Activated CD4-positive, alpha-beta T cell treated with anti-CD3 and anti-CD28 coated beads, Interleukin-2, amount 10 ng/mL, durations not matched to agents 24 days and 14 days (primary cell): Measurements from ENCODE around the gene APOB. TPM values are rescaled to one million over a fixed set of nuclear protein-coding genes. Genes with fewer than 3 reads are reported as not detected.

ENCODE experiments used
- DNase-seq: peaks from one replicate; pipeline ENCODE4 v3.0.0; 2022
- H3K27ac Mint-ChIP-seq: one replicate; pipeline ENCODE4 v1.8.0; 2022; ENCODE audit warnings: mild to moderate bottlenecking, mixed read lengths
- H3K27me3 Mint-ChIP-seq: one replicate; pipeline ENCODE4 v1.8.0; 2022; ENCODE audit warnings: mixed read lengths
- H3K36me3 Mint-ChIP-seq: one replicate; pipeline ENCODE4 v1.8.0; 2022; ENCODE audit warnings: low read depth, mild to moderate bottlenecking, mixed read lengths
- H3K4me1 Mint-ChIP-seq: one replicate; pipeline ENCODE4 v1.8.0; 2021; ENCODE audit warnings: mixed read lengths
- H3K4me3 Mint-ChIP-seq: one replicate; pipeline ENCODE4 v1.8.0; 2022; ENCODE audit warnings: mild to moderate bottlenecking, moderate library complexity, mixed read lengths
- H3K9me3 Mint-ChIP-seq: one replicate; pipeline ENCODE4 v1.8.0; 2021; ENCODE audit warnings: mixed read lengths
- intact Hi-C: fragments of 100-400 bp; cut with micrococcal nuclease; formaldehyde crosslinking; loops from one replicate; pipeline ENCODE4 v1.15.1; 2023
- total RNA-seq: library from RNA; stranded (reverse); gene quantifications from 2 replicates; pipeline ENCODE4 v1.2.3, GENCODE V29; 2022

APOB gene
- total RNA-seq, 1 donor from 2014 or later = not detected

GRCh38 chr2:21010813-21011439, 32.9 kb downstream of the APOB start:
- no peaks in the 10 kb centered on the region for H3K9me3 Mint-ChIP-seq
- H3K36me3 Mint-ChIP-seq = no peaks in the 10 kb centered on the region
- peaks cover 2% of the 10 kb centered on the region for H3K27me3 Mint-ChIP-seq
- H3K4me3 Mint-ChIP-seq = no peak overlapping the region
- H3K27ac Mint-ChIP-seq = no peak overlapping the region
- no peak for DNase-seq
- H3K4me1 Mint-ChIP-seq = no peaks in the 10 kb centered on the region
- intact Hi-C loops = no loop called here

GRCh38 chr2:21009662-21010225, 34.1 kb downstream of the APOB start:
- Mint-ChIP-seq H3K4me3 (no peak overlapping the region), H3K9me3 (no peaks in the 10 kb centered on the region), H3K27me3 (peaks cover 2% of the 10 kb centered on the region), H3K36me3 (no peaks in the 10 kb centered on the region), H3K4me1 (no peaks in the 10 kb centered on the region), H3K27ac (no peak overlapping the region)
- intact Hi-C loops = no loop called here
- DNase-seq = no peak

- Mint-ChIP-seq H3K27ac (no peak overlapping the region), H3K4me3 (no peak overlapping the region), H3K4me1 (no peaks in the 10 kb centered on the region), H3K9me3 (no peaks in the 10 kb centered on the region), H3K27me3 (peaks cover 2% of the 10 kb centered on the region), H3K36me3 (no peaks in the 10 kb centered on the region)
- intact Hi-C loops = no loop called here
- DNase-seq = no peak
These were observed 34.8 kb downstream of the APOB start for GRCh38 chr2:21008790-21009661.

- Mint-ChIP-seq H3K27ac (no peak overlapping the region), H3K9me3 (no peaks in the 10 kb centered on the region), H3K4me1 (no peaks in the 10 kb centered on the region), H3K36me3 (no peaks in the 10 kb centered on the region), H3K27me3 (peaks cover 2% of the 10 kb centered on the region), H3K4me3 (no peak overlapping the region)
- intact Hi-C loops = no loop called here
- DNase-seq = no peak
These were observed 35.7 kb downstream of the APOB start for GRCh38 chr2:21008014-21008789.

GRCh38 chr2:21007129-21008013, 36.5 kb downstream of the APOB start:
- H3K36me3 Mint-ChIP-seq = no peaks in the 10 kb centered on the region
- no peak overlapping the region for H3K4me3 Mint-ChIP-seq
- no peak overlapping the region for H3K27ac Mint-ChIP-seq
- intact Hi-C loops = no loop called here
- no peaks in the 10 kb centered on the region for H3K4me1 Mint-ChIP-seq
- DNase-seq = no peak
- peaks cover 2% of the 10 kb centered on the region for H3K27me3 Mint-ChIP-seq
- no peaks in the 10 kb centered on the region for H3K9me3 Mint-ChIP-seq

GRCh38 chr2:21006423-21007128, 37.3 kb downstream of the APOB start:
- no peaks in the 10 kb centered on the region for H3K4me1 Mint-ChIP-seq

GRCh38 chr2:21005700-21006422, 38.0 kb downstream of the APOB start:
- DNase-seq = no peak
- Mint-ChIP-seq H3K9me3 (no peaks in the 10 kb centered on the region), H3K4me3 (no peak overlapping the region), H3K27ac (no peak overlapping the region), H3K36me3 (no peaks in the 10 kb centered on the region), H3K27me3 (peaks cover 2% of the 10 kb centered on the region), H3K4me1 (no peaks in the 10 kb centered on the region)
- intact Hi-C loops = no loop called here

More at GRCh38 chr2:21006423-21007128, 37.3 kb downstream of the APOB start:
- Mint-ChIP-seq H3K27me3 (peaks cover 2% of the 10 kb centered on the region), H3K36me3 (no peaks in the 10 kb centered on the region), H3K4me3 (no peak overlapping the region), H3K9me3 (no peaks in the 10 kb centered on the region), H3K27ac (no peak overlapping the region)
- intact Hi-C loops = no loop called here
- DNase-seq = no peak

- DNase-seq = no peak
- intact Hi-C loops = no loop called here
- H3K4me3 Mint-ChIP-seq = no peak overlapping the region
- peaks cover 2% of the 10 kb centered on the region for H3K27me3 Mint-ChIP-seq
- H3K4me1 Mint-ChIP-seq = no peaks in the 10 kb centered on the region
- no peak overlapping the region for H3K27ac Mint-ChIP-seq
- no peaks in the 10 kb centered on the region for H3K36me3 Mint-ChIP-seq
- H3K9me3 Mint-ChIP-seq = no peaks in the 10 kb centered on the region
These were observed 38.7 kb downstream of the APOB start for GRCh38 chr2:21005111-21005699.

- Mint-ChIP-seq H3K4me3 (no peak overlapping the region), H3K27me3 (peaks cover 2% of the 10 kb centered on the region), H3K36me3 (no peaks in the 10 kb centered on the region), H3K9me3 (no peaks in the 10 kb centered on the region), H3K4me1 (no peaks in the 10 kb centered on the region), H3K27ac (no peak overlapping the region)
- intact Hi-C loops = no loop called here
- no peak for DNase-seq
These were observed 39.7 kb downstream of the APOB start for GRCh38 chr2:21004181-21004572.

- peaks cover 2% of the 10 kb centered on the region for H3K27me3 Mint-ChIP-seq
- intact Hi-C loops = no loop called here
- no peaks in the 10 kb centered on the region for H3K9me3 Mint-ChIP-seq
- H3K4me3 Mint-ChIP-seq = no peak overlapping the region
- no peak overlapping the region for H3K27ac Mint-ChIP-seq
- DNase-seq = no peak
- no peaks in the 10 kb centered on the region for H3K4me1 Mint-ChIP-seq
- H3K36me3 Mint-ChIP-seq = no peaks in the 10 kb centered on the region
These were observed 40.2 kb downstream of the APOB start for GRCh38 chr2:21003572-21004180.

GRCh38 chr2:21002814-21003192, 41.1 kb downstream of the APOB start:
- Mint-ChIP-seq H3K36me3 (no peaks in the 10 kb centered on the region), H3K27me3 (peaks cover 2% of the 10 kb centered on the region), H3K27ac (no peak overlapping the region), H3K4me1 (no peaks in the 10 kb centered on the region), H3K4me3 (no peak overlapping the region), H3K9me3 (no peaks in the 10 kb centered on the region)
- DNase-seq = no peak
- intact Hi-C loops = no loop called here
